ENCODE results near the gene CLCN1.
A peak's percentile ranks its signal among the peaks of the same experiment; 100 is the strongest.

Gene CLCN1

DNA sequence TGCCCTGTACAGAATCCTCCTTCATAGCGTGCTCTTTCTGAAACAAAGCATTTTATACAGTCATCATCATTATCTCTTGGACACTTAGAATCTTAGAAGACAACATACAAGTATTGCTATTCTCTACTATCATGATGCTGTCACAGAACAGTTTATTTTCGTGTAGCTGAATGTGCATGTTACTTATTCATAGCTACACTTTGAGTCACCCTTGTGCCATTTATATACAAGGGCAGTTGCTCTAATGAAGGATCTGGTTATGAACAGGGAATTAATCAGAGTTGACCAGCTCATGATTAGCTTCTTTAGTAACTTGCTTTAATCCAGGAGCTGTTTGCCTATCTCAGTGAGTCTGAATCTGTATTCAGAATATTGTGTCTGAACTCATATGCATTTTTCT is 16.6 kb upstream of the CLCN1 start:
- WGBS, result 85% methylated on average over 1 of the region's 2 CpGs
- Histone ChIP-seq H3K4me2 (ENCODE audit: low read length, poor library complexity, severe bottlenecking) (no peak overlapping the region), H3K79me1 (replicated peaks; ENCODE audit: low read length, poor library complexity, severe bottlenecking) (peaks cover 19% of the 10 kb centered on the region)

DNA sequence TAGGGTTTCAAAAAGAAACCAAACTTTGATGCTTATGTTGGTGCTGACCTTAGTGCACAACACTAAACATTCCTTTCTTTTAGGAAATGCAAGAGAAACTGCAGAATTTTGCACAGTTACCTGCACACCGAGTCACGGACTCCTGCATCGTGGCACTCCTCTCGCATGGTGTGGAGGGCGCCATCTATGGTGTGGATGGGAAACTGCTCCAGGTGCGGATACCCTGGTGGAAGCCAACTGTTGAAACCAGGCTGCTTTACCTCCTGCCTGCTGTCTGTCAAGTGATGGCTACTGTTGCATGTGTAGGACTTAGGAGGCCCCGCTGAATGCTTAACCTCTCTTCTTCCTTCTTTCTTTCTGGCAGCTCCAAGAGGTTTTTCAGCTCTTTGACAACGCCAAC is 16.1 kb upstream of the CLCN1 start:
- H3K23ac ChIP-seq (ENCODE audit: low read length in 2 of 2), result peak overlapping the region in 1 of 2 experiments; percentile 2
- no peak overlapping the region for H4K91ac ChIP-seq (ENCODE audit: low read length)
- H2BK5ac ChIP-seq (ENCODE audit: low read depth, low read length, poor library complexity, severe bottlenecking), result no peak overlapping the region
- no peak overlapping the region for H3K4me2 ChIP-seq (ENCODE audit: low read length, poor library complexity, severe bottlenecking)
- H2BK15ac ChIP-seq (ENCODE audit: low read depth, poor library complexity, severe bottlenecking), result no peak overlapping the region
- H2BK120ac ChIP-seq (ENCODE audit: low read depth, low read length), result no peak overlapping the region
- peak overlapping the region in 1 of 2 experiments; percentile 39 for H2BK12ac ChIP-seq (ENCODE audit: low read length in 2 of 2)
- WGBS, result 89% methylated on average over 8 of the region's 8 CpGs
- no peaks in the 10 kb centered on the region for H3K27me3 ChIP-seq (ENCODE audit: control insufficient read depth in 1 of 2, insufficient read depth in 1 of 2, low read length in 2 of 2)
- peak; percentile 25 for DNase-seq
- peaks cover 3% of the 10 kb centered on the region for H3K4me1 ChIP-seq (ENCODE audit: control insufficient read depth, insufficient read depth, low read depth, low read length)
- H3K18ac ChIP-seq (ENCODE audit: low read depth in 1 of 2, low read length in 2 of 2), result no peak overlapping the region
- H3K9ac ChIP-seq (ENCODE audit: low read length), result no peak overlapping the region
- H3K36me3 ChIP-seq (ENCODE audit: control insufficient read depth in 1 of 2, insufficient read depth in 2 of 2, low read depth in 1 of 2, low read length in 2 of 2), result peaks cover 31 to 89% of the 10 kb centered on the region in 2 experiments
- no peak overlapping the region for H2AK5ac ChIP-seq (ENCODE audit: low read length, severe bottlenecking)
- peak overlapping the region; percentile 40 for H4K8ac ChIP-seq (ENCODE audit: low read length)
- H3K9me3 ChIP-seq (ENCODE audit: control insufficient read depth, low read length), result no peaks in the 10 kb centered on the region
- peaks cover 22% of the 10 kb centered on the region for H3K79me1 ChIP-seq (replicated peaks; ENCODE audit: low read length, poor library complexity, severe bottlenecking)
- H3K27ac ChIP-seq (ENCODE audit: low read length, poor library complexity, severe bottlenecking), result no peak overlapping the region
- no peak overlapping the region for H2AFZ ChIP-seq (ENCODE audit: low read depth, low read length)
- H3K14ac ChIP-seq (ENCODE audit: low read length in 2 of 2), result no peak overlapping the region
- H3K4ac ChIP-seq (ENCODE audit: low read depth in 1 of 2, low read length in 2 of 2), result peak overlapping the region in 1 of 2 experiments; percentile 35
- H3K4me3 ChIP-seq (ENCODE audit: insufficient read depth in 1 of 2, low read depth in 1 of 2, low read length in 2 of 2), result no peak overlapping the region

More for the DNA sequence above, 16.6 kb upstream of the CLCN1 start:
- Histone ChIP-seq H3K27me3 (ENCODE audit: control insufficient read depth in 1 of 2, insufficient read depth in 1 of 2, low read length in 2 of 2) (no peaks in the 10 kb centered on the region), H3K4me3 (ENCODE audit: insufficient read depth in 1 of 2, low read depth in 1 of 2, low read length in 2 of 2) (no peak overlapping the region), H3K14ac (ENCODE audit: low read length in 2 of 2) (no peak overlapping the region), H2BK5ac (ENCODE audit: low read depth, low read length, poor library complexity, severe bottlenecking) (no peak overlapping the region), H3K36me3 (ENCODE audit: control insufficient read depth in 1 of 2, insufficient read depth in 2 of 2, low read depth in 1 of 2, low read length in 2 of 2) (peaks cover 30 to 89% of the 10 kb centered on the region in 2 experiments), H3K27ac (ENCODE audit: low read length, poor library complexity, severe bottlenecking) (no peak overlapping the region), H2BK15ac (ENCODE audit: low read depth, poor library complexity, severe bottlenecking) (no peak overlapping the region), H2BK120ac (ENCODE audit: low read depth, low read length) (no peak overlapping the region), H3K23ac (ENCODE audit: low read length in 2 of 2) (no peak overlapping the region), H3K18ac (ENCODE audit: low read depth in 1 of 2, low read length in 2 of 2) (no peak overlapping the region), H3K9ac (ENCODE audit: low read length) (no peak overlapping the region), H2AFZ (ENCODE audit: low read depth, low read length) (no peak overlapping the region), H3K9me3 (ENCODE audit: control insufficient read depth, low read length) (no peaks in the 10 kb centered on the region), H4K91ac (ENCODE audit: low read length) (no peak overlapping the region), H2BK12ac (ENCODE audit: low read length in 2 of 2) (no peak overlapping the region), H2AK5ac (ENCODE audit: low read length, severe bottlenecking) (no peak overlapping the region), H3K4ac (ENCODE audit: low read depth in 1 of 2, low read length in 2 of 2) (no peak overlapping the region), H4K8ac (ENCODE audit: low read length) (no peak overlapping the region), H3K4me1 (ENCODE audit: control insufficient read depth, insufficient read depth, low read depth, low read length) (peaks cover 3% of the 10 kb centered on the region)
- peak; percentile 56 for DNase-seq

DNA sequence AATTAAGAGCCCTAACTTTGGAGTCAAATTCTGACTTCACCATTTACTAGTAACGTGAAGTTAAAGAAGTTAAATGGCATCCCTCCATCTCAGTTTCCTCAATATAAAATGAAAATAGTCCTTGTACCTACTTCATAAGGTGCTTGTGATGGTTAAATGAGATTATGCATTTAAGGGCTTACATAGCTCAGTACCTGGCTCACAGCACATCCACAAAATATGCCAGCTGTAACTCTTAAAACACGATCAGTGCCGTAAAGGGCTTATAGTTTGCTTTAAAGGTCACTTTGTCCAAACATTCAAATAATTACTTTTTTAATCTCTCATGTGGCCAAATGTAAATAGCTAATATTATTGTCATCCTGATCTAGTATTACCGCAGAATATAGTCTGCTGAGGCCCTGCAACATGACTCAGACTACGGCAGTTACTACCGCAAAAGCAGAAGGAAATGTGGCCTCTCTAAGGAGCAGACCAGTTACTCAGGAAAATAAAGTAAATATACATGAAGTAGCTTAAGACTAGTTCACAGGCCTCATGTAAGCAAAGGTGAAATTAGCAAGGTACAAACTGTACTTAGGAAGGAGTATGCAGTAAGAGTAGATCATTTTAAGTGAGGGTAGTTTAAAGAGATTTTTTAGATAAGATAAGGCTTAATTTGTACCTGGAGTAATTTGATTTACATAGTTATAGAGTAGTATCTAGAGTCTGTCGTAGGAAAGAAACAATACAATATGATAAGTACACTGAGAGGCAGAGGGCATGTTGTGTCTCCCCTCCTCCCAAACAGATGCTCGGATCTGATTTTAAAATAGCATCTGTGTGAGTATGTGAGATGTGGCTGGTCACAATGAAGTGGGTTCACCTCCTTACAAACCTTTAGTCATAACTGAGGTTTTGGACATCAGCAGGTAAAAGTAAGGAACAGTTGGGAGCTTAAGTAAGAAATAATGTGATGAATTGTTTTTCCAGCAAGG is 14.7 kb upstream of the CLCN1 start:
- H2BK5ac ChIP-seq (ENCODE audit: low read depth, low read length, poor library complexity, severe bottlenecking), result no peak overlapping the region
- H3K9ac ChIP-seq (ENCODE audit: low read length), result no peak overlapping the region
- DNase-seq, result peak; percentile 49
- H3K23ac ChIP-seq (ENCODE audit: low read length in 2 of 2), result no peak overlapping the region
- H2AFZ ChIP-seq (ENCODE audit: low read depth, low read length), result no peak overlapping the region
- 87% methylated on average over 5 of the region's 8 CpGs for WGBS
- no peak overlapping the region for H3K27ac ChIP-seq (ENCODE audit: low read length, poor library complexity, severe bottlenecking)
- peaks cover 3% of the 10 kb centered on the region for H3K4me1 ChIP-seq (ENCODE audit: control insufficient read depth, insufficient read depth, low read depth, low read length)
- H2BK15ac ChIP-seq (ENCODE audit: low read depth, poor library complexity, severe bottlenecking), result no peak overlapping the region
- no peak overlapping the region for H3K4ac ChIP-seq (ENCODE audit: low read depth in 1 of 2, low read length in 2 of 2)
- H3K4me3 ChIP-seq (ENCODE audit: insufficient read depth in 1 of 2, low read depth in 1 of 2, low read length in 2 of 2), result no peak overlapping the region
- no peak overlapping the region for H4K8ac ChIP-seq (ENCODE audit: low read length)
- peaks cover 35 to 88% of the 10 kb centered on the region in 2 experiments for H3K36me3 ChIP-seq (ENCODE audit: control insufficient read depth in 1 of 2, insufficient read depth in 2 of 2, low read depth in 1 of 2, low read length in 2 of 2)
- no peaks in the 10 kb centered on the region for H3K9me3 ChIP-seq (ENCODE audit: control insufficient read depth, low read length)
- H3K14ac ChIP-seq (ENCODE audit: low read length in 2 of 2), result no peak overlapping the region
- H2AK5ac ChIP-seq (ENCODE audit: low read length, severe bottlenecking), result no peak overlapping the region
- peaks cover 26% of the 10 kb centered on the region for H3K79me1 ChIP-seq (replicated peaks; ENCODE audit: low read length, poor library complexity, severe bottlenecking)
- no peak overlapping the region for H3K4me2 ChIP-seq (ENCODE audit: low read length, poor library complexity, severe bottlenecking)
- no peak overlapping the region for H2BK12ac ChIP-seq (ENCODE audit: low read length in 2 of 2)
- H3K27me3 ChIP-seq (ENCODE audit: control insufficient read depth in 1 of 2, insufficient read depth in 1 of 2, low read length in 2 of 2), result no peaks in the 10 kb centered on the region
- H3K18ac ChIP-seq (ENCODE audit: low read depth in 1 of 2, low read length in 2 of 2), result no peak overlapping the region
- H4K91ac ChIP-seq (ENCODE audit: low read length), result no peak overlapping the region
- no peak overlapping the region for H2BK120ac ChIP-seq (ENCODE audit: low read depth, low read length)

GRCh38 chr7:143303733-143304132 is 12.2 kb upstream of the CLCN1 start:
- Histone ChIP-seq H2BK120ac (ENCODE audit: low read depth, low read length) (no peak overlapping the region), H3K4me2 (ENCODE audit: low read length, poor library complexity, severe bottlenecking) (no peak overlapping the region), H3K9me3 (ENCODE audit: control insufficient read depth, low read length) (no peaks in the 10 kb centered on the region), H4K91ac (ENCODE audit: low read length) (no peak overlapping the region), H3K4me3 (ENCODE audit: insufficient read depth in 1 of 2, low read depth in 1 of 2, low read length in 2 of 2) (peak overlapping the region in 1 of 2 experiments; percentile 5), H3K14ac (ENCODE audit: low read length in 2 of 2) (no peak overlapping the region), H3K27me3 (ENCODE audit: control insufficient read depth in 1 of 2, insufficient read depth in 1 of 2, low read length in 2 of 2) (no peaks in the 10 kb centered on the region), H2AK5ac (ENCODE audit: low read length, severe bottlenecking) (no peak overlapping the region), H3K4me1 (ENCODE audit: control insufficient read depth, insufficient read depth, low read depth, low read length) (peaks cover 3% of the 10 kb centered on the region), H3K18ac (ENCODE audit: low read depth in 1 of 2, low read length in 2 of 2) (no peak overlapping the region), H2BK15ac (ENCODE audit: low read depth, poor library complexity, severe bottlenecking) (no peak overlapping the region), H2BK12ac (ENCODE audit: low read length in 2 of 2) (no peak overlapping the region), H2AFZ (ENCODE audit: low read depth, low read length) (no peak overlapping the region), H3K9ac (ENCODE audit: low read length) (no peak overlapping the region), H3K4ac (ENCODE audit: low read depth in 1 of 2, low read length in 2 of 2) (no peak overlapping the region), H3K23ac (ENCODE audit: low read length in 2 of 2) (no peak overlapping the region), H2BK5ac (ENCODE audit: low read depth, low read length, poor library complexity, severe bottlenecking) (no peak overlapping the region), H3K79me1 (replicated peaks; ENCODE audit: low read length, poor library complexity, severe bottlenecking) (peaks cover 26% of the 10 kb centered on the region), H4K8ac (ENCODE audit: low read length) (no peak overlapping the region), H3K36me3 (ENCODE audit: control insufficient read depth in 1 of 2, insufficient read depth in 2 of 2, low read depth in 1 of 2, low read length in 2 of 2) (peaks cover 41 to 88% of the 10 kb centered on the region in 2 experiments), H3K27ac (ENCODE audit: low read length, poor library complexity, severe bottlenecking) (no peak overlapping the region)
- no peak for DNase-seq
- 93% methylated on average over 8 of the region's 10 CpGs for WGBS

Data from mesenchymal stem cell (in vitro differentiated cells and primary cell).